Nasal cavity respiratory epithelium epithelial cell of viscerocranial mucosa (primary cell): Measurements from ENCODE around the gene KRTAP19-5. TPM values are rescaled to one million over a fixed set of nuclear protein-coding genes. Genes with fewer than 3 reads are reported as not detected.

Experiments
- total RNA-seq: library from RNA; depleted of rRNA; stranded (reverse); fragments of >200 nt; gene quantifications from 2 replicates; pipeline ENCODE4 v1.2.3, GENCODE V29; 2014

Gene KRTAP19-5
- not detected in 2 replicates for total RNA-seq

DNA sequence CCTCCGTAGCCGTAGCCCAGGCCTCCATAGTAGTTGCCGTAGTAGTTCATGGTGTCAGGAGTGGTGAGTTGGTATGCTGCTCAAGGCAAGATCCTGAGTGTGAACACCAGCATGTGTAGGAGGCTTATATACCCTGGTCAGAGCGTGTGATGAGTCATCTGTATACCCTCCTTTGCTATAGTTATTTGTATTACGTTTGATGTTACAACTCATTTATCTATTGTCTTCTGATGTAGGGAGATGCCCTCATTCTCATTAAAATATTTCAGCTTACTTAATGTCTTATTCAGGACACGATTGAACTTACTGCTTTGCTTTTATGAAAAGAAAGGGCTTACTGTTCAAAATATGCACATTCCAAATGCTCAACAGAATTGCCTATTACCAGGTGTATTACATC lies at the start of gene KRTAP19-5:
Gene KRTAP19-5 (minus strand): TSS at position 101 of the 400 bp plus-strand sequence. CDS start 51 bp downstream, at position 50.

DNA sequence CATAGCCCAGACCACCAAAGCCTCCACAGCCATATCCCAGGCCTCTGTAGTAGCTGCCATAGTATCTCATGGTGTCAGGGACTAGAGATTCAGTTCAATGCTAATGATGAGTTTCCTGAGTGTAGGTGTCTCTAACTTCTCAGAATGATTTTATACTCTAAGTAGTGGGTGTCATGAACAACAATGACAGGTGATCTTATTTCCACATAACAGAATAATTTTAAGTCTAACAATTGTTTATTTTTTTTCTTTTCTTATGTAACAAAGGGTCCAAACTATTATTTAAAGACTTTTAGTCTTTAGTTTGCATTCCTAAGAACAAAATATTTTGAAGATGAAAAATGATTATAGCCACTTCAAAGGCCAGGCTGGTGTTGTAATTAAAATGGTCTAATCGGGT lies 39.8 kb upstream of the KRTAP19-5 start, which contains the start of gene KRTAP19-6:
Gene KRTAP19-6 (minus strand): TSS at position 101 of the 400 bp plus-strand sequence. CDS start 31 bp downstream, at position 70.

DNA sequence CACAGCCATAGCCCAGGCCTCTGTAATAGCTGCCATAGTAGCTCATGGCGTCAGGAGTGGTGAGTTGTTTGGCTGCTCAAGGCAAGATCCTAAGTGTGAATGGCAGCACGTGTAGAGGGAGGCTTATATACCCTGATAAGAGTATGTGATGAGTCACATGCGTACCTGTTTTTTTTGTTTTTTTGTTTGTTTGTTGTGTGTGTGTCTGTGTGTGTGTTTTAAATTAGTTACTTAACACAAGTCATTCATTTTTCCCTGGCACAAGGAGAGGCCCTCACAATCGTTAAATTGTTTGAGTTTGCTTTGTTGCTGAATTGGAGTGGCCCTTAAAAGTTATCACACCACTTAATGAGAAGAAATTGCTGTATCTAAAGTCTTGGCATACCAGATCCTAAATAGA lies 4.9 kb downstream of the KRTAP19-5 start, which contains the start of gene KRTAP19-4:
Gene KRTAP19-4 (minus strand): TSS at position 101 of the 400 bp plus-strand sequence. CDS start 55 bp downstream, at position 46.

DNA sequence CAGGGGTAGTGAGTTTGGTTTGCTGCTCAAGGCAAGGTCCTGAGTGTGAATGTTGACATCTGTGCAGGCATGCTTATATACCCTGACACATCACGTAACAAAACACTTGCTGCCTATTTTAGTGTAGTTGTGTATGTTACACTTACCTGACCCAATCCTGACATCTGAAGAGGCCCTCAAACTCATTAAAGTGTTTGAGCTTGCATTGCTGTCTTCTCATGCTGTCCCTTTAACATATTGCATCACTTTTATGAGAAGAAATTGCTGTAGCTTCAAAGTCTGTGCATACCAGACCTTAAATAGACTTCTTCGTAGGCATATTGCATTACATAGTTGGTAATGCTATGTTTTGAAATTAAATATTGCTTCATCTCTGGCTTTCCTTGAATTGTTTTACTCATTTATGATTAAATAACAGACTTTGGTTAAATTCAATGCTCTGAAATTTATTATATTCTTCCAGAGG lies 9.9 kb downstream of the KRTAP19-5 start, which contains the start of gene KRTAP19-3:
Gene KRTAP19-3 (minus strand): TSS at position 51 of the 466 bp plus-strand sequence. CDS start 56 bp downstream, outside the sequence.

DNA sequence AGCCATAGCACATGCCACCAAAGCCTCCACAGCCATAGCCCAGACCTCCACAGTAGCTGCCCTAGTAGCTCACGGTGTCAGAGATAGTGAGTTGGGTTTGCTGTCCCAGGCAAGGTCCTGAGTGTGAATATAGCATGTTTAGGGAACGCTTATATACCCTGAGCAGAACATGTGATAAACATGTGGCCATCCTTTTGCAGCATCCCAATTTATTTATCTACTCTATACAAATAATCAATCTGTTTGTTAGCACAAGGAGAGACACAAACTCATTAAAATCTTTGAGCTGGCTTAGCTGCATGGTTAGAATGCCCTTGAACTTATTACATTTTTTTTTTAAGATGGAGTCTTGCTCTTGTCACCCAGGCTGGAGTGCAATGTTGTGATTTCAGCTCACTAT lies 14.6 kb downstream of the KRTAP19-5 start, which contains the start of gene KRTAP19-2:
Gene KRTAP19-2 (minus strand): TSS at position 101 of the 400 bp plus-strand sequence. CDS start 88 bp downstream, at position 13.

DNA sequence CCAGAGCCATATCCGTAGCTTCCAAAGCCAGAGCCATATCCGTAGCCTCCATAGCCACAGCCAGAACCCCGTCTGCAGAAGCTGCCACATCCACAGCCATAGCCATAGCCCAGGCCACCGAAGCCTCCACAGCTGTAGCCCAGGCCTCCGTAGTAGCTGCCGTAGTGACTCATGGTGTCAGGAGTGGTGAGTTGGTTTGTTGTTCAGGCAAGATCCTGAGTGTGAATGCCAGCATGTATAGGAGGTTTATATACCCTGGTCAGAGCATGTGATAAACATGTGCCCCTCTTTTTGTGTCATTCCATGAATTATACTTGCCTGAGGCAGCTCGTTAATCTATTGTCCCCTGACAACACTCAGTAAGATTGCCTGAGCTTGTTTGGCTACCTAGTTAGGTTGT lies 21.8 kb downstream of the KRTAP19-5 start, which contains the start of gene KRTAP19-1:
Gene KRTAP19-1 (minus strand): TSS at position 223 of the 400 bp plus-strand sequence. CDS start 50 bp downstream, at position 173.

Other genes starting within 250 kb of the KRTAP19-5 start
- not detected in 2 replicates for gene KRTAP24-1, start 219.2 kb downstream of the KRTAP19-5 start, total RNA-seq
- not detected in 2 replicates for gene KRTAP25-1, start 212.6 kb downstream of the KRTAP19-5 start, total RNA-seq
- not detected in 2 replicates for gene KRTAP26-1, start 181.8 kb downstream of the KRTAP19-5 start, total RNA-seq
- gene KRTAP27-1, start 164.4 kb downstream of the KRTAP19-5 start, total RNA-seq: not detected in 2 replicates
- not detected in 2 replicates for gene KRTAP23-1, start 153.5 kb downstream of the KRTAP19-5 start, total RNA-seq
- gene KRTAP13-2, start 129.9 kb downstream of the KRTAP19-5 start, total RNA-seq: not detected in 2 replicates
- not detected in 2 replicates for gene KRTAP13-1, start 106.1 kb downstream of the KRTAP19-5 start, total RNA-seq
- not detected in 2 replicates for gene KRTAP13-3, start 76.2 kb downstream of the KRTAP19-5 start, total RNA-seq
- gene KRTAP13-4, start 71.9 kb downstream of the KRTAP19-5 start, total RNA-seq: not detected in 2 replicates
- gene KRTAP15-1, start 61.9 kb downstream of the KRTAP19-5 start, total RNA-seq: not detected in 2 replicates
- gene KRTAP19-1, start 21.8 kb downstream of the KRTAP19-5 start, total RNA-seq: not detected in 2 replicates
- gene KRTAP19-2, start 14.7 kb downstream of the KRTAP19-5 start, total RNA-seq: not detected in 2 replicates
- gene KRTAP19-3, start 10.1 kb downstream of the KRTAP19-5 start, total RNA-seq: not detected in 2 replicates
- not detected in 2 replicates for gene KRTAP19-4, start 5.0 kb downstream of the KRTAP19-5 start, total RNA-seq
- gene KRTAP19-6, start 39.7 kb upstream of the KRTAP19-5 start, total RNA-seq: not detected in 2 replicates
- gene KRTAP19-7, start 59.2 kb upstream of the KRTAP19-5 start, total RNA-seq: not detected in 2 replicates
- not detected in 2 replicates for gene KRTAP22-2, start 88.3 kb upstream of the KRTAP19-5 start, total RNA-seq
- not detected in 2 replicates for gene KRTAP6-3, start 90.3 kb upstream of the KRTAP19-5 start, total RNA-seq
- not detected in 2 replicates for gene KRTAP6-2, start 96.8 kb upstream of the KRTAP19-5 start, total RNA-seq
- not detected in 2 replicates for gene KRTAP22-1, start 98.9 kb upstream of the KRTAP19-5 start, total RNA-seq
- not detected in 2 replicates for gene KRTAP6-1, start 111.8 kb upstream of the KRTAP19-5 start, total RNA-seq
- gene KRTAP20-1, start 114.3 kb upstream of the KRTAP19-5 start, total RNA-seq: not detected in 2 replicates
- gene KRTAP20-4, start 118.5 kb upstream of the KRTAP19-5 start, total RNA-seq: not detected in 2 replicates
- not detected in 2 replicates for gene KRTAP20-2, start 133.1 kb upstream of the KRTAP19-5 start, total RNA-seq
- gene KRTAP20-3, start 140.7 kb upstream of the KRTAP19-5 start, total RNA-seq: not detected in 2 replicates
- not detected in 2 replicates for gene KRTAP21-3, start 216.6 kb upstream of the KRTAP19-5 start, total RNA-seq
- not detected in 2 replicates for gene KRTAP21-2, start 245.1 kb upstream of the KRTAP19-5 start, total RNA-seq